Endometrial microvascular endothelial cells (primary cell): ENCODE results near the gene SH3PXD2A. TPM values are rescaled to one million over a fixed set of nuclear protein-coding genes. Genes with fewer than 3 reads are reported as not detected.

Experiments used
- total RNA-seq: library from RNA; depleted of rRNA; stranded (reverse); fragments of >200 nt; gene quantifications from one replicate; pipeline ENCODE4 v1.2.3, GENCODE V29; 2015; ENCODE audit errors: inconsistent ontology term

The SH3PXD2A gene
- total RNA-seq, 1 donor from 2014 or later, result 7.6 TPM

Other genes starting within 250 kb of the SH3PXD2A start
- 40.7 TPM for gene STN1, start 62.6 kb upstream of the SH3PXD2A start, total RNA-seq
- 47.3 TPM for gene SLK, start 111.6 kb upstream of the SH3PXD2A start, total RNA-seq
- gene COL17A1, start 230.3 kb upstream of the SH3PXD2A start, total RNA-seq, result 5.7 TPM